PC-3 (cell line): ENCODE results near the gene STUB1.

ENCODE experiments used
- EZH2 ChIP-seq: fragments of 300-600 bp; sonication (generic); IDR thresholded peaks from one replicate; pipeline ENCODE4 v1.6.1; 2017; ENCODE audit warnings: antibody characterized with exemption, mild to moderate bottlenecking, low read length; ENCODE audit not compliant: unreplicated experiment
- EZH2phosphoT487 ChIP-seq: fragments of 300-600 bp; sonication (generic); IDR thresholded peaks from 2 replicates; pipeline ENCODE4 v1.6.1; 2018; ENCODE audit warnings: mild to moderate bottlenecking, antibody characterized with exemption, low read length, borderline replicate concordance
- TF ChIP-seq, protein P1 (sequence below): fragments of 300-600 bp; sonication (generic); conservative IDR thresholded peaks from 2 replicates; pipeline ENCODE4 v1.5.1; 2017; ENCODE audit warnings: antibody characterized with exemption, low read depth, mild to moderate bottlenecking, low read length

- TF ChIP-seq, protein P1, sequence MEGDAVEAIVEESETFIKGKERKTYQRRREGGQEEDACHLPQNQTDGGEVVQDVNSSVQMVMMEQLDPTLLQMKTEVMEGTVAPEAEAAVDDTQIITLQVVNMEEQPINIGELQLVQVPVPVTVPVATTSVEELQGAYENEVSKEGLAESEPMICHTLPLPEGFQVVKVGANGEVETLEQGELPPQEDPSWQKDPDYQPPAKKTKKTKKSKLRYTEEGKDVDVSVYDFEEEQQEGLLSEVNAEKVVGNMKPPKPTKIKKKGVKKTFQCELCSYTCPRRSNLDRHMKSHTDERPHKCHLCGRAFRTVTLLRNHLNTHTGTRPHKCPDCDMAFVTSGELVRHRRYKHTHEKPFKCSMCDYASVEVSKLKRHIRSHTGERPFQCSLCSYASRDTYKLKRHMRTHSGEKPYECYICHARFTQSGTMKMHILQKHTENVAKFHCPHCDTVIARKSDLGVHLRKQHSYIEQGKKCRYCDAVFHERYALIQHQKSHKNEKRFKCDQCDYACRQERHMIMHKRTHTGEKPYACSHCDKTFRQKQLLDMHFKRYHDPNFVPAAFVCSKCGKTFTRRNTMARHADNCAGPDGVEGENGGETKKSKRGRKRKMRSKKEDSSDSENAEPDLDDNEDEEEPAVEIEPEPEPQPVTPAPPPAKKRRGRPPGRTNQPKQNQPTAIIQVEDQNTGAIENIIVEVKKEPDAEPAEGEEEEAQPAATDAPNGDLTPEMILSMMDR = no peak
- no peak for TF ChIP-seq EZH2
- TF ChIP-seq EZH2phosphoT487 = no peak
Measured at GRCh38 chr16:708019-708418, 27.8 kb downstream of the STUB1 start.
